Muscle layer of duodenum (tissue), 2 donors: Measurements from ENCODE around the gene SH3BP1.

Source experiments
- H3K27ac ChIP-seq: one replicate; pipeline ENCODE4 v1.7.0; 2013; ENCODE audit warnings: mild to moderate bottlenecking, low read length
- H3K27me3 ChIP-seq: one replicate; pipeline ENCODE4 v1.7.0; 2013; ENCODE audit warnings: low read depth, mild to moderate bottlenecking, control low read depth, low read length
- H3K36me3 ChIP-seq, 2 donors: one replicate each; pipeline ENCODE4 v1.7.0; 2013; ENCODE audit warnings: low read length in 2 of 2, control low read depth in 1 of 2, mild to moderate bottlenecking in 1 of 2; ENCODE audit not compliant: insufficient read depth in 2 of 2, control insufficient read depth in 1 of 2
- H3K4me1 ChIP-seq, 2 donors: one replicate each; pipeline ENCODE4 v1.7.0; 2013; ENCODE audit warnings: low read length in 2 of 2, mild to moderate bottlenecking in 2 of 2, control low read depth in 1 of 2, moderate library complexity in 1 of 2; ENCODE audit not compliant: insufficient read depth in 2 of 2, control insufficient read depth in 1 of 2
- H3K4me3 ChIP-seq, 2 donors: one replicate each; pipeline ENCODE4 v1.7.0; 2013; ENCODE audit warnings: low read length in 2 of 2, low read depth in 1 of 2, mild to moderate bottlenecking in 1 of 2
- H3K9me3 ChIP-seq, 2 donors: one replicate each; pipeline ENCODE4 v1.7.0; 2013; ENCODE audit warnings: low read length in 2 of 2, control low read depth in 1 of 2, mild to moderate bottlenecking in 1 of 2; ENCODE audit not compliant: control insufficient read depth in 1 of 2
- donor health status: healthy.

The SH3BP1 gene

GRCh38 chr22:37663521-37664140, 24.2 kb downstream of the SH3BP1 start:
- Histone ChIP-seq H3K27ac (no peak overlapping the region), H3K4me1 (peaks cover 26 to 38% of the 10 kb centered on the region in 2 donors), H3K9me3 (no peaks in the 10 kb centered on the region), H3K36me3 (peaks cover 10 to 13% of the 10 kb centered on the region in 2 donors), H3K4me3 (no peak overlapping the region), H3K27me3 (no peaks in the 10 kb centered on the region)

GRCh38 chr22:37664249-37665101, 25.0 kb downstream of the SH3BP1 start:
- Histone ChIP-seq H3K4me1 (peaks cover 26 to 34% of the 10 kb centered on the region in 2 donors), H3K27ac (no peak overlapping the region), H3K4me3 (no peak overlapping the region), H3K36me3 (peaks cover 10 to 13% of the 10 kb centered on the region in 2 donors), H3K27me3 (no peaks in the 10 kb centered on the region), H3K9me3 (no peaks in the 10 kb centered on the region)

GRCh38 chr22:37665487-37665886, 26.0 kb downstream of the SH3BP1 start:
- no peak overlapping the region for H3K4me3 ChIP-seq
- H3K27ac ChIP-seq = no peak overlapping the region
- no peaks in the 10 kb centered on the region for H3K9me3 ChIP-seq
- peaks cover 16 to 24% of the 10 kb centered on the region in 2 donors for H3K4me1 ChIP-seq
- peaks cover 10 to 13% of the 10 kb centered on the region in 2 donors for H3K36me3 ChIP-seq
- no peaks in the 10 kb centered on the region for H3K27me3 ChIP-seq

- Histone ChIP-seq H3K36me3 (peaks cover 10 to 13% of the 10 kb centered on the region in 2 donors), H3K4me3 (no peak overlapping the region), H3K9me3 (no peaks in the 10 kb centered on the region), H3K27me3 (no peaks in the 10 kb centered on the region), H3K27ac (no peak overlapping the region), H3K4me1 (peaks cover 0 to 17% of the 10 kb centered on the region in 2 donors)
These were observed 30.1 kb downstream of the SH3BP1 start for GRCh38 chr22:37669586-37669985.

- Histone ChIP-seq H3K36me3 (peaks cover 0 to 5% of the 10 kb centered on the region in 2 donors), H3K9me3 (no peaks in the 10 kb centered on the region), H3K27ac (no peak overlapping the region), H3K27me3 (no peaks in the 10 kb centered on the region), H3K4me3 (no peak overlapping the region), H3K4me1 (peaks cover 0 to 18% of the 10 kb centered on the region in 2 donors)
These were observed 32.9 kb downstream of the SH3BP1 start for GRCh38 chr22:37672206-37672919.

- H3K4me3 ChIP-seq = no peak overlapping the region
- H3K27me3 ChIP-seq = no peaks in the 10 kb centered on the region
- no peak overlapping the region for H3K27ac ChIP-seq
- peaks cover 0 to 5% of the 10 kb centered on the region in 2 donors for H3K36me3 ChIP-seq
- no peaks in the 10 kb centered on the region for H3K9me3 ChIP-seq
- H3K4me1 ChIP-seq = peaks cover under 1 to 21% of the 10 kb centered on the region in 2 donors
These were observed 33.5 kb downstream of the SH3BP1 start for GRCh38 chr22:37672920-37673455.

- Histone ChIP-seq H3K27ac (no peak overlapping the region), H3K36me3 (peaks cover 0 to 5% of the 10 kb centered on the region in 2 donors), H3K9me3 (no peaks in the 10 kb centered on the region), H3K4me3 (no peak overlapping the region), H3K4me1 (peaks cover 4 to 29% of the 10 kb centered on the region in 2 donors), H3K27me3 (no peaks in the 10 kb centered on the region)
These were observed 34.8 kb downstream of the SH3BP1 start for GRCh38 chr22:37674248-37674647.

- Histone ChIP-seq H3K9me3 (no peaks in the 10 kb centered on the region), H3K27ac (peak within 1 kb of the TSS; percentile 89), H3K4me3 (peak within 1 kb of the TSS; percentile 78 to 80), H3K36me3 (peaks cover 5% of the 10 kb centered on the region in 2 donors), H3K4me1 (peaks cover 4 to 29% of the 10 kb centered on the region in 2 donors), H3K27me3 (no peaks in the 10 kb centered on the region)
These were observed 35.8 kb downstream of the SH3BP1 start, which contains the start of gene LGALS1 for GRCh38 chr22:37674951-37675929. TSS of gene LGALS1 (plus strand) at chr22:37675636. CDS start at chr22:37675703, 67 bp downstream.

GRCh38 chr22:37675930-37676735, 36.7 kb downstream of the SH3BP1 start:
- H3K9me3 ChIP-seq = no peaks in the 10 kb centered on the region
- no peaks in the 10 kb centered on the region for H3K27me3 ChIP-seq
- H3K27ac ChIP-seq = peak overlapping the region; percentile 89
- H3K4me1 ChIP-seq = peaks cover 7 to 32% of the 10 kb centered on the region in 2 donors
- peak overlapping the region; percentile 78 to 80 for H3K4me3 ChIP-seq
- peaks cover 5% of the 10 kb centered on the region in 2 donors for H3K36me3 ChIP-seq
